BJ (cell line): ENCODE data around the gene PHACTR1. TPM values are rescaled to one million over a fixed set of nuclear protein-coding genes. Genes with fewer than 3 reads are reported as not detected.

Experiments
- CTCF ChIA-PET: fragments of 350-600 bp; formaldehyde crosslinking; extraction: SDS; loops from one replicate; lab custom pipeline; 2021; ENCODE audit warnings: antibody characterized with exemption, inconsistent platforms; lab: Yijun Ruan, JAX
- POLR2A ChIA-PET: fragments of 300-600 bp; sonication (Branson Sonifier 250); formaldehyde crosslinking; extraction: SDS; loops from one replicate; lab custom pipeline; 2021; ENCODE audit warnings: antibody characterized with exemption; lab: Charles Lee
- DNase-seq: peaks from one replicate; pipeline ENCODE4 v3.0.0-alpha.2; 2011; ENCODE audit warnings: low read depth
- H3K27me3 ChIP-seq: 2 replicates; pipeline ENCODE4 v1.6.0; 2011; ENCODE audit warnings: low read length; ENCODE audit not compliant: control insufficient read depth, insufficient read depth
- H3K36me3 ChIP-seq: 2 replicates; pipeline ENCODE4 v1.5.1; 2011; ENCODE audit warnings: low read length; ENCODE audit not compliant: control insufficient read depth, insufficient read depth
- H3K4me3 ChIP-seq: 2 replicates; pipeline ENCODE4 v1.5.1; 2011; ENCODE audit warnings: low read depth, mild to moderate bottlenecking, control low read depth, low read length
- CTCF ChIP-seq: IDR thresholded peaks from 2 replicates; pipeline ENCODE4 v1.5.1; 2011; ENCODE audit warnings: low read depth, mild to moderate bottlenecking, control low read depth, inconsistent platforms, low read length, moderate library complexity; ENCODE audit not compliant: insufficient read depth
- polyA plus RNA-seq: library from polyadenylated mRNA; depleted of rRNA; stranded (reverse); fragments of >200 nt; gene quantifications from 2 replicates; pipeline ENCODE4 v1.2.3, GENCODE V29; 2011

PHACTR1 gene
- polyA plus RNA-seq, 1 experiment, result 0.40 TPM

GRCh38 chr6:12826584-12826983 is 110.0 kb downstream of the PHACTR1 start:
- POLR2A ChIA-PET, result no interaction called here

GRCh38 chr6:12827921-12828320 is 111.4 kb downstream of the PHACTR1 start:
- ChIA-PET CTCF (no interaction called here), POLR2A (no interaction called here)
- Histone ChIP-seq H3K4me3 (no peak overlapping the region), H3K36me3 (no peaks in the 10 kb centered on the region), H3K27me3 (no peaks in the 10 kb centered on the region)
- no peak for TF ChIP-seq CTCF
- DNase-seq, result no peak

More at GRCh38 chr6:12826584-12826983, 110.0 kb downstream of the PHACTR1 start:
- H3K27me3 ChIP-seq, result no peaks in the 10 kb centered on the region
- DNase-seq, result no peak
- H3K36me3 ChIP-seq, result no peaks in the 10 kb centered on the region
- CTCF ChIA-PET, result interaction anchor here (1.2 kb wide), 1 partner anchor 22 kb away, joined by 3 read pairs; no protein-coding TSS in a partner anchor
- TF ChIP-seq CTCF, result no peak
- no peak overlapping the region for H3K4me3 ChIP-seq

GRCh38 chr6:12832226-12832735 is 115.7 kb downstream of the PHACTR1 start:
- Histone ChIP-seq H3K27me3 (no peaks in the 10 kb centered on the region), H3K4me3 (no peak overlapping the region), H3K36me3 (no peaks in the 10 kb centered on the region)
- no peak for TF ChIP-seq CTCF
- ChIA-PET POLR2A (interaction anchor here (0.6 kb wide), 1 partner anchor 1494 kb away, joined by 3 read pairs; no protein-coding TSS in a partner anchor), CTCF (interaction anchor here (0.8 kb wide), 1 partner anchor 11 kb away, joined by 4 read pairs; no protein-coding TSS in a partner anchor)
- DNase-seq, result no peak

DNA sequence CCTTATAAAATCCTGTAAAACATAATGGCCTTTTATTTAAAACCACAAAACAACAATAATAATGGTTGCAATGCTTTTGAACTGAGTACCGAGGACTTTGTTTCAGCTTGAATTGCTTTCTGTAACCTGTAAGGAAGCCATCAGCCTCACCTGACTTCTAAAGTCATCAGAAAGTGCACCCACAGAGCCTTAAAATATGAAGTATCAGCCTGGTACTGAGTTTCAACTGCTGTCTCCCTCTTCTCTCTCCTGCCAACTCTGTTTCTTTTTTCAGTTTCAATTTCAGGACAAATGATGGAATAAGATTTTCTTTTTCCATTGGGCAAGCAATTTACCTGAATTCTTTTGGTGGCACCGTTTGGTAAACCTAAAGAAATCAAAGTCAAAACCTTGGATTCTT is 119.4 kb downstream of the PHACTR1 start:
- CTCF ChIA-PET, result no interaction called here
- no peak for TF ChIP-seq CTCF
- Histone ChIP-seq H3K36me3 (no peaks in the 10 kb centered on the region), H3K27me3 (no peaks in the 10 kb centered on the region), H3K4me3 (no peak overlapping the region)
- no peak for DNase-seq
- POLR2A ChIA-PET, result no interaction called here

DNA sequence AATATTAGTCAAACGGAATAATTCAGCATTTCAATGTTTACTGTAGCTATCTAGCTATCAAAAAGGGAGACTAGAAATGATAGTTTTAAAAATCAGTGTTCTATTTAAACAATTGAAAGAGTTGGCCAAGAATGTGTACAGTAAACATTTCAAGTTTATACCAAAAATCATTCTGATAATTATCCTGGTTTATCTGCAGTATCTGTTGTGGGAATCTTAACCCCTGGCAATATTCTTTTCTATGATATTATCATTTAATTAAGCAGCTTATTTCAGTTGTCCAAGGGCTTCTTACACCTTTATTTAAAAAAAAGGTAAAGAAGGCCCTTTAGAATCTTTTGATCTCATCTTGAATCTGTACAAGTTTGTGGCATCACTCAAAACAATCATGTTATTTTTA is 125.1 kb downstream of the PHACTR1 start:
- Histone ChIP-seq H3K4me3 (no peak overlapping the region), H3K36me3 (no peaks in the 10 kb centered on the region), H3K27me3 (no peaks in the 10 kb centered on the region)
- no peak for DNase-seq
- no peak for TF ChIP-seq CTCF
- CTCF ChIA-PET, result no interaction called here
- POLR2A ChIA-PET, result no interaction called here
